A673 (cell line): ENCODE measurements around the gene ELOVL5. TPM values are rescaled to one million over a fixed set of nuclear protein-coding genes. Genes with fewer than 3 reads are reported as not detected.
A peak's percentile ranks its signal among the peaks of the same experiment; 100 is the strongest.

Source experiments
- BruUV-seq: library from RNA; stranded (reverse); fragments of 400-500 nt; replicated peaks from 2 replicates; lab custom pipeline; 2021; lab: Mats Ljungman, UMichigan
- CTCF ChIA-PET: fragments of 300-600 bp; sonication (Branson Sonifier 250); formaldehyde crosslinking; loops from one replicate; lab custom pipeline; 2022; ENCODE audit warnings: antibody characterized with exemption; lab: Charles Lee
- POLR2A ChIA-PET: fragments of 300-600 bp; sonication (Branson Sonifier 250); formaldehyde crosslinking; loops from one replicate; lab custom pipeline; 2022; ENCODE audit warnings: antibody characterized with exemption; ENCODE audit not compliant: low non-redundant PET; lab: Charles Lee
- DNase-seq: peaks from one replicate; pipeline ENCODE4 v3.0.0-alpha.2; 2015; ENCODE audit warnings: low spot score
- H3K27ac ChIP-seq: fragments of 200-600 bp; sonication (generic); 2 replicates; pipeline ENCODE4 v1.5.1; 2016; ENCODE audit warnings: mixed run types, low read depth, mild to moderate bottlenecking, mixed read lengths, antibody characterized with exemption, low read length; ENCODE audit not compliant: poor library complexity, severe bottlenecking
- H3K27me3 ChIP-seq: fragments of 200-600 bp; sonication (generic); replicated peaks from 2 replicates; pipeline ENCODE4 v1.6.1; 2017; ENCODE audit warnings: mixed run types, low read depth, mild to moderate bottlenecking, mixed read lengths, antibody characterized with exemption, low read length; ENCODE audit not compliant: insufficient read depth, poor library complexity
- H3K36me3 ChIP-seq: fragments of 200-600 bp; sonication (generic); 2 replicates; pipeline ENCODE4 v1.6.1; 2016; ENCODE audit warnings: mixed run types, mild to moderate bottlenecking, mixed read lengths, antibody characterized with exemption, low read length; ENCODE audit not compliant: insufficient read depth, poor library complexity, severe bottlenecking
- H3K4me1 ChIP-seq: fragments of 200-600 bp; sonication (generic); 2 replicates; pipeline ENCODE4 v1.6.1; 2017; ENCODE audit warnings: mixed run types, mild to moderate bottlenecking, mixed read lengths, antibody characterized with exemption, low read length; ENCODE audit not compliant: insufficient read depth, poor library complexity, severe bottlenecking
- H3K4me3 ChIP-seq: fragments of 200-600 bp; sonication (generic); 2 replicates; pipeline ENCODE4 v1.5.1; 2016; ENCODE audit warnings: low read depth, mixed run types, mild to moderate bottlenecking, mixed read lengths, low read length; ENCODE audit not compliant: poor library complexity, severe bottlenecking
- H3K9me3 ChIP-seq: fragments of 200-600 bp; sonication (generic); 2 replicates; pipeline ENCODE4 v1.6.1; 2016; ENCODE audit warnings: mixed run types, low read depth, mild to moderate bottlenecking, mixed read lengths, antibody characterized with exemption, low read length; ENCODE audit not compliant: poor library complexity, severe bottlenecking
- CTCF ChIP-seq: fragments of 300-800, 200-600 bp; sonication (generic); conservative IDR thresholded peaks from 2 replicates; pipeline ENCODE4 v1.5.1; 2017; ENCODE audit warnings: low read depth, mild to moderate bottlenecking, antibody characterized with exemption, low read length, moderate library complexity, mixed read lengths
- EZH2 ChIP-seq: fragments of 200-600 bp; sonication (generic); IDR thresholded peaks from 2 replicates; pipeline ENCODE4 v1.6.1; 2017; ENCODE audit warnings: borderline replicate concordance, low read depth, mild to moderate bottlenecking, mixed read lengths, antibody characterized with exemption, low read length; ENCODE audit not compliant: poor library complexity, severe bottlenecking
- intact Hi-C: fragments of 100-400 bp; cut with micrococcal nuclease; formaldehyde crosslinking; loops from one replicate; pipeline ENCODE4 v1.10.0; 2022; ENCODE audit not compliant: unreplicated experiment
- total RNA-seq: library from RNA; stranded (reverse); gene quantifications from 2 replicates; pipeline ENCODE4 v1.2.3, GENCODE V29; 2021

ELOVL5 gene
- total RNA-seq, 1 experiment from 2014 or later = 98.5 TPM

DNA sequence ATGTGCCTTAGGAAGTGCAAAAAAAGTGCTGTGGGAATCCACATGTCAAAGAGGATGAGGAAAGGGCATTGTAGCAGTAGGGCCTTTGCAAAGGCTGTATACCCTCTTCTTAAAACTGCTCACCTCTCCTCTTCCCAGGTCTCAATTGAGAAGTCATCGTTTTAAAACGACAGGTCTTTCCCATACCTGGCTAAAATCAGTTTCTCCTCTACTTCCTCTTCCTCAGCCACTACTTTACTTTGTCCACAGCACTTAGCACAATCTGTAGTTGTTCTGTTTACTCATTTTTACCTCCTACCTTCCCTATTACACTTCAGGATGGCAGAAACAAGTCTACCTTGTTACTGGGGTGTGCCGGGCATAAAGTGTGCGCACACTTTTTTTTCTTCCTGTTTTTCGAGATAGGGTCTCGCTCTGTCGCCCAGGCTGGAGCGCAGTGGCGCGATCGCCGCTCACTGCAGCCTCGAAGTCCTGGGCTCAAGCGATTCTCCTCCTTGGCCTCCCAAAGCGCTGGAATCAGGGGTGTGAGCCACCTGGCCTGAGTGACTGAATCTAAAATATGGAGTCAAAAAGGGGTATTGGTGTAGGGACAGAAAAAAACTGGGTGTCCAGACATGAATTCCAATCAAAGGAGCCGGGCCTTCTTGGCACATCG, 9.8 kb upstream of the ELOVL5 start:
- TSS peak; percentile 93 for BruUV-seq
- no peak for DNase-seq
- Histone ChIP-seq H3K27me3 (no peaks in the 10 kb centered on the region), H3K4me1 (peaks cover 17% of the 10 kb centered on the region), H3K4me3 (peak overlapping the region; percentile 52), H3K27ac (peak overlapping the region; percentile 99), H3K9me3 (no peaks in the 10 kb centered on the region), H3K36me3 (no peaks in the 10 kb centered on the region)
- TF ChIP-seq EZH2 (no peak), CTCF (no peak)
- POLR2A ChIA-PET = interaction anchor here (0.6 to 1.0 kb wide), 2 partner anchors 10 to 620 kb away, joined by 3 read pairs; partner anchors contain the start of gene ELOVL5
- CTCF ChIA-PET = no interaction called here
- intact Hi-C loops = no loop called here

DNA sequence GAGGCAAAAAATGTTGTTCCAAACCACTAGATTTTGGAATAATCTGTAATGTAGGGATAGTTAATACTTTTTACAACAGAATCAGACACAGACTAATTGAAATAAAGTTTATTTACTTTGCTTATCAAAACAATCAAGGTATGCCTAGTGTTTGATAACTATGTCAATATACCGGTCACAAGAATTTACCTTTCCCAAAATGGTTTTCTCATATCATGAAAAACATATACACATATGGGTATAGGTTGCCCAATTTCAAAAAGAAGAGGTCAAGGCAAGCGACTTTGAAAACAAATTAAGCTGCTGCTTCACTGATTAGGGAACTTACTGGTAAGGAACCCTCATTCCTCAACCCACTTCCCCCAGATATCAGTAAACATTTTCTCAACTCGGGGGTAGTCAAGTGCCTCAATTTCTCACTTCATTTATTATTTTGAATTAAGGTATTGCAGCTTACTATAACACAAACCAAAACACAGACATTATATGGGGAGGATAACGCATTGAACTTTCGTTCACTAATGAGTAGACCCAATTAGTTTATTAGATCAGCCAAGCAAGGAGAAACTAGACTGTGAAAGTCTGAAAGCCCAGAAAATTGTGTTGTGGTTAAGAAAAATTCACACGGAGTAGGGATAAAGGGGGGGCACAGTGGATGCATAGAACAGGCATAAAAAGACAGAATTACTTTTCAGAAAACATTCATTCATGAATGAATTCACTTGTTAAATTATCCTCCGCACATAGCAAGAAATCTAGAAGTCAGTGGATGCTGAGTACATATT, 9.0 kb upstream of the ELOVL5 start:
- Histone ChIP-seq H3K4me1 (peaks cover 17% of the 10 kb centered on the region), H3K9me3 (no peaks in the 10 kb centered on the region), H3K27me3 (no peaks in the 10 kb centered on the region), H3K27ac (no peak overlapping the region), H3K4me3 (no peak overlapping the region), H3K36me3 (no peaks in the 10 kb centered on the region)
- intact Hi-C loops = no loop called here
- no peak for TF ChIP-seq EZH2
- TF ChIP-seq CTCF = no peak
- ChIA-PET POLR2A (no interaction called here), CTCF (no interaction called here)
- no TSS peak for BruUV-seq
- no peak for DNase-seq

DNA sequence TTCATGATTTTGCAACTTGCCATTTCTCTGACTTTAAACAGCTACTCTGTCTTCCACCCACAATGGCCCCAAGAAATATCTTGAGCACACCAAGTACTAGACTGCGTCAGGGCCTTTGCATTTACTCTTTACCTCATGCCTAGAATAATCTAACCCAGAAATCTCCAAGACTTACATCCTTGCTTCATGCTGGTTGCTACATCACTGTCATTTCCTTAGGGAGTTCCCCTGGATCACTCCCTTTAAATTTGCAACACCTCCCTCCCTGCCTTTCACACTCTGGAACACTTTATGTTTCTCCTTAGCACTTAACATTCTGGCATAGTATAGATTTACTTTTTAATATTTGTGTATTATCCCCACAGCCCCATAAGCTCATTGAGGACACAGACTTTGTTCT, 4.9 kb upstream of the ELOVL5 start:
- intact Hi-C loops = no loop called here
- CTCF ChIA-PET = no interaction called here
- no peak for DNase-seq
- Histone ChIP-seq H3K4me3 (no peak overlapping the region), H3K27me3 (no peaks in the 10 kb centered on the region), H3K4me1 (peaks cover 4% of the 10 kb centered on the region), H3K36me3 (no peaks in the 10 kb centered on the region), H3K27ac (no peak overlapping the region), H3K9me3 (no peaks in the 10 kb centered on the region)
- BruUV-seq = no TSS peak
- no peak for TF ChIP-seq EZH2
- no peak for TF ChIP-seq CTCF
- POLR2A ChIA-PET = no interaction called here
